Raji (cell line): Measurements from ENCODE around the gene ADGRB3.

ENCODE experiments used
- POLR2A ChIP-seq: IDR thresholded peaks from 2 replicates; pipeline ENCODE4 v1.6.1; 2011; ENCODE audit warnings: low read depth, low read length, control low read depth; ENCODE audit not compliant: insufficient read depth

Gene ADGRB3

DNA sequence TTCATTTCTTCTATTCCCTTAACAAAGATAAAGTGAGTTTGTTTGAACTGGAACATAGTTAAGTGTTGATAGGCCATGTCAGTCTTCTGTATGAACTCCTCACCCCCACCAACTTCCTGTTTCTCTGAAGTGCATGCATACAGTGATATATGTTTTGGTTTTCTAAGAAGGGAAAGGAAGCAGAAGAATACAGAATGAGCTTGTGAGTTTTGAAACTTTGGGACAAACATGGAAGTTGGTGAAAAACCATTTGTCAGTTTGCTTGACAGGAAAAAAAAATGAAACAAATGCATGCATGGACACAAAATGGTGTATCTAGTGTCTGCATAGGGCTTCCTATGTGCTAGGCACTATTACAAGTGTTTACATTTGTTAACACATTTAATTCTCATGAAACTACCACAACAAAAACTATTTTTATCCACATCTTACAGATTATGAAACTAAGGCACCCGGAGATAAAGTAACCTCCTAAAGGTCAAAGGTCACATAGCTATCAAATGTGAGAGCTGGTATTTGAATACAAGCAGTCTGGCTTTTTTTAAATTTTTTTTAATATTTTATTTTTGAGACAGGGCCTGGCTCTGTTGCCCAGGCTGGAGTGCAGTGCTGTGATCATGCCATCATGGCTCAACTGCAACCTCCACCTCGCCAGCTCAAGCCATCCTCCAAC, 105.9 kb downstream of the ADGRB3 start:
- no peak for TF ChIP-seq POLR2A

DNA sequence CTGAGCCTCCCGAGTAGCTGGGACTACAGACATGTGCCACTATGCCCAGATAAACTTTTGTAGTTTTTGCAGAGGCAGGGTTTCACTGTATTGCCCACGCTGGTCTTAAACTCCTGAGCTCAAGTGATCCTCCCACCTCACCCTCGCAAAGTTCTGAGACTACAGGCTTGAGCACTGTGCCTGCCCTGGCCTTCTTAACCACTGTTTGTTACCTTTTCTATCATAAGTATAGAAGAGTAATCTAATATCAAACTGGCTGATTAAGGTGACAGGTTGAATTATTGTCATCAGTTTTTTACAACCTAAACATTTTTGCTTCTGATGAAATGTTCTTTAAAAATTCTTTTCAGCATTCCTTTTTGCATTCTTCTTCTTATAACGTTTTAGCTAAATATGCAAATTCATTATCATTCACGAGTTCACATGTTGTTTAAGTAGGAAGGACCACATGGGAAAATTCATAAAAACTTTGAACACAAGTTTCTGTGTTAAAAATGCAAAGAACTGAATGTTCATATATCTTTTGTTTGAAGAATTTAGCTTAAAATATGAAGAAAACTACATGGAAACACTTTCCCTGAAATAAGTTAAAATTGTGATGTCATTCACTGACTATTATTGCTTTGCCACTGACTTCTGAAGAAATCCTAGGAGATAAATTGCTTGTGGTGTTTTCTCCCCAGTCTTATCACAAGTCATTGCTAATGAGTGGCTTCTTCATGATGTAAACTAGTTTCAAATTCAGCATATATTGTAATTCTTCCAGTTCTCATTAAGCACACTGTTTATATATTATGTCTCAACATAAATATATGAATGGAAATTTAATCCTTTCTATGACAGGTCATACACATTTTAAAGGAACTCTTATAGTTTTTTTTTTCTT, 106.7 kb downstream of the ADGRB3 start:
- no peak for TF ChIP-seq POLR2A

DNA sequence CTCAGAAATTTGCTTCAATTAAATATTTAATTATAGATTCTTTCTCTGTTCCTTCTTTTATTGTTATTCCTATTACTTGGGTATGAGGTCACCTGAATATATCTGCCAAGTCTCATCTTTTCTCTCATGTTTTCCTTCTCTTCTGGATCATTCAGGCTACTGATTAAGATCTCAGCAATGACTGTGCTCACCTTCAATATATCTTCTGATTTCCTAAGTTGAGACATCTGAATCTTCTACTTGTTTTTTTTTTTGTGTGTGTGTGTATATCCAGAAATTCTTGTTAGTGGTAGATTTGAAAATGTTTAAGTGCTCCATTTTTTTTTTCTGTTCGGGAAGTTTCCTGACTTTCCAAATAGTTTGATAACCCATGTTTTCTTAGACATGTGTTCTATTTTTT, 108.0 kb downstream of the ADGRB3 start:
- no peak for TF ChIP-seq POLR2A

DNA sequence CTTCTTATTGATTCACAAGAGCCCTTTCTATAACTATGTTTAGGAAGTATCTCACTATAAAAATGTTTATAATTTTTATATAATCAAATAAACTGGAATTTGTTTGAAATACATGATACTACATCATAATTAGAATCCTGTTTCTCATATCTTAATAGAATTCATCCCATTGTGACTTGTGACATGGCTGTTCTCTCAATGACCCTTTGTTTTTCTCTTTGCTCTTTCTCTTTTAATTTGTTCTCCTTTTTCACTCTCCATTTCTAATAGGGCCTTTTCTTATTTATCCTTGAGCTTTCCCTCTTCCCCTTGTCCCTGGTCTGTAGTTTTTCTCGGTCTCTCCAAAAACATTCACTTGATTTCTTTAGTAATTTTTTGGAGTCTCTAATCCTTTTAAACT, 111.3 kb downstream of the ADGRB3 start:
- no peak for TF ChIP-seq POLR2A

DNA sequence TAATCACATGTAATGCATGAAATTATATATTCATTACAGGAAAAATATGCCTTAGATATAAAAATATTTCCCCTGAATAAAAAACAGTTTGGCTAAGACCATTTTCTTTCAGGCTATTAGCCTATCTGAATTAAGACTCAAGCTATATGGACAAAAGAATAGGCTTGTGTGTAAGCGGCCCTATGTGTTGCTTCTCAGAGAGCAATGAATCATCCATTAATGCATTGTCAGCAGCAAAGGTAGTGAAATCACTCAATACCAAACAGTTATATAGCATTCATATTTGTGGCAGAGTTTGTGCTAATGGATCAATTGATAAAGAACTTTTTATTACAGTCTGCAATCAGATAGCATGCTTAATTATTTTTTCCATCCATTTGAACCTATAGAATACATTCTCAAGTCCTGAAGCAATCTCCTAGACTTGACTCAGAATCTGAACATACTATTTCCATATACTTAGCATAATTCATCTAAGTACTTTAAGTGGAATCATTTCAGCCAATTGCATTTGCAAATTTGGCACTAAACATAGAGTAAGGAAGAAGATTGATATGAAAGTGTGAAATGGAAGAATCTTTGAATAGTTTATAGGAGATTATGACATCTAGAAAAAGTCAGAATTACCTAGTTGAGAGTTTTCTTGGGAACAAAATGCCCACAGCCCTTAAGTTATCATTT, 112.2 kb downstream of the ADGRB3 start:
- TF ChIP-seq POLR2A, result no peak

DNA sequence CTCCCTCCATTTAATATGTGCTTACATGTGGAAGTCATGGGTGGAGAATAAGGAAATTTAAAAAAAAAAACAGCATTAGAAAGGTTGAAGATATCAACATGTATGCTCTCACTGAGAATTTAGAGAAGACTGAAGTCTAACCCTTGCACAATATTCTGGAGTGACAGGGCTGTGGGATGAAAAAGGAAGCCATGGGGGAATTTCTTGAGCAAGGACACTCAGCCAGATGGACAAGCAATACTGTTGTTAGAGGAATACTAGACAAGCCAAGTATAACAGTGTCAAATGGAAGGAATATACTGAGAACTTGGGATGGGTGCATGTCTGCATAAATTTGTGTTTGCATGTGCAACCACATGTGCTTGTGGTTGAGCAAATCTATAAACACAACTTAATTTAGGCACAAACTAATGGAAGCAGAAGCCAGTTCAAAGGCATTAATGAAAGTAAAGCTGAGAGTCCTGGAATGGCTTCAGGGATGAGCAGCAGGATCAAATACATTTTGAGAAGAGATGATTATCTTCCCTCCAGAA, 119.7 kb downstream of the ADGRB3 start:
- TF ChIP-seq POLR2A, result no peak

DNA sequence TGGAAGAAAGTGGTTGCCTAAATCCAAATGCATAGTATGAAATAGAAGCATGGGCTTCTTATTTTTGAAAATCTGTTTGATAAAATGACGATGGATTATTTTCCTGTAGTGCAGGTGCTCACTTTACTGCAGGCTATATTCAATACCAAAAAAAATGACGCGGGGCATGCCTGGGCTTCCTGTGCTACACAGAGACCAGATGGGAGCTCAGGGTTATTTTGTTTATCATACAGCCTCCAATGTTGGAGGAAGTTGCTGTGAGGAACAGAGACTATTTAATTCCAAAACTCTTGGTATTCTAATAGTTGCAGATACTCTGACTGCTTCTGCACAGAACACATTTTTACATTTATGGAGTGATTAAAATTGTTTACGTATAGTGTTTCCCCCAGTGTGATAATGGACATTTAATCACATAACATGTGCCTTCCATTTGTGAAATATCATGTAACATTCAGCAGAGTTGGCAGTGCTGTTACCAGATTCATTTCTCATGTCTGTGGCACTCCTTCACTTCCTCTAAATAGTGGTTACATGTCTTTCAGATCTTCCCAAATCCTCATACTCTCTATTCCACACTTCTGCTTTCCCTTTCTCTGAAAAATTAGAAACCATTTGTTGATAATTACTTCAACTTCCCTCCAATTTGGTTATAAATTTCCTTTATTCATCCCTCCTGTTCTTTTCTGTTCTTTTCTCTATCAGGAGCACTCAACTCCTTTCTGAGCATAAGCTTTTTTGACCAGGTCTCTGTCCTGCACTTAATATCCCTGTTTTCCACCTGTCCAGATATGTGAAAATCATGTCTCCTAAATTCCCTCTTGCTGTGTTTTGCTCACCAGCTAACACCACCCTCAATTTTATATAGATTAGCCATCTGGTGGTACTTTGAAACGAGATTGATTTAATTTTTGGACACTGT, 121.6 kb downstream of the ADGRB3 start:
- TF ChIP-seq POLR2A, result no peak

DNA sequence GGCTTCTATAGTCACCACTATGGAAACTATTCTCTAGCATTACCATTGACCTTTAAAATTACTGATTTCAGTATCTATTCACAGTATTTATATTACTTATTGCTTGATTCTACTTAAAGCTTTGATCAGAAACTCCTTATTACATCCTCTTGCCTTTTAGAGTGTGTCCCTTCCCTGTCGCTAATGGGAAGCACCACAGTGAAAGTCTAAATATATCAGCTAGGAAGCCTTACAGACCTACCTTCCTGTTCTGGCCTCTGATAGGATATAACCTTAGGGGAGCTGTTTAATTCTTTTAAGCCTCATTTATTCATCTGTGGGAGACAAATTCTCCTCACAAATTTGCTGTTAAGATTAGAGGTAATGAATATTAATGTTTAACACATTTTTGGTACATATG, 122.7 kb downstream of the ADGRB3 start:
- no peak for TF ChIP-seq POLR2A

DNA sequence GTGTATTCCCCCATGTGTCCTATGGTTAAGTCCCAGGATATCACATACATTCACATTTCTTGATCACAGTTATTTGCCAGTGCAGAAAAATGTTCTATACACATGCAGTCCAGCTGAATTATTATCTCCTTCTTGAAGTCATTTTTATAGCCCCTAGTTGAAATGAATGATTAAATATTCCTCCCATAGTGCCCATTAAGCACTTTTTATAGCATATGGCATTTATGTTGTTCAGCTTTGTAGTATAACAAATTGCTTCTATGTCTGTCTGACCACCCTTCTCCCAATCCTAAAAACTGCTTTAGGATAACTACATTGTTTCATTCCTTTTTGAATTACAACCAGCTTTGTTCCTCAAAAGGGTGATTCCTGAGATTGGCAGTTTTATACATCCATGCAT, 123.5 kb downstream of the ADGRB3 start:
- no peak for TF ChIP-seq POLR2A

DNA sequence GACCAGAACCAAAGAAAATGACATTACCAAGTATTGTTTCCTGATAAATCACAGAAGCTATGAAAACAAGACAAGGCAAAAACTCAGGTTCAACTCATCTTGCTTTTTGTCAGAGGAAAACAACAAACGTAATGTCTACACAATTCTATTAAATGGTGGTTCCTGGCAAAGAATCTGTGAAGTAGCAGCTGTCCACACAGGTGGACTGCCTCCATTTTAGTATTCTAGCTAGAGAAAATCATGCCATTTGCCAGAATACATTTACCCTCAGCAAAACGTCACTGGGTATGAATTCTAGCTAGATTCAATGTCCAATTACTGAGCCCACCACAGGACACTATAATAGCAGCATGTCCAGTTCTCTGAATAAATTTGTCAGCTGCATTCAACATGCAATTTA, 125.4 kb downstream of the ADGRB3 start:
- no peak for TF ChIP-seq POLR2A

DNA sequence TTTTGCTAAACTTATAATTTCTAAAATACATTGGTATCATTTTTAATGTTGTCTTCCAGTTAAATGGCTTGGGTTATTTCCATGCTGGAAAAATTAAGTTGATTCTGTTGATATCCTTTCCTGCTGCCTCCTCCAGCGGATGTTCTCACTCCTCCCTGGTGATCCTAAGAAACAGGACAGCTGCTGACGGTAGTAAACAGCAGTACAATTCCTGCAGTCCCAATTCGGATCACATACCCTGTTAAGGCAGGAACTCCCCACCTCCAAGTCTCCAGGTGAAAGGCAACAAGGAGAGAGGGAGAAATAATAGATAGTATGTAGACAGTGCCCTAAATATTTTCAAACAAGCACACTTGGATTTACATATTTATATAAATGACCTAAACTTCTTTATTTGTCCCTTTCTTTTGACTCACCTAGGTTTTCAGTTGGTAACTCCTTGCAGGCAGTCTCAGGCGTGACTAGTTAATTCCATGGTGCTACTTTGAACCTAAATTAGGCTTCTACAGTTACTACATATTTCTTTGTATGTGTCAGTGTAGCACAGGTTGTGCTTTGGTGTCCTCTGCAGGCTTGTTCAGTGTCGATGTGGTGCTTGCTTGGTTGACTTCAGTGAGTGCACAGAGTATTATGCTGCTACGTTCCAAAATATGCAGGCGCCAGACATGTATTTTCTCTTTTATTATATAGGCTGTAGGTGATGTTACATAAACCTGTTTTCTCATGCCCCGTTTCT, 126.0 kb downstream of the ADGRB3 start:
- no peak for TF ChIP-seq POLR2A

DNA sequence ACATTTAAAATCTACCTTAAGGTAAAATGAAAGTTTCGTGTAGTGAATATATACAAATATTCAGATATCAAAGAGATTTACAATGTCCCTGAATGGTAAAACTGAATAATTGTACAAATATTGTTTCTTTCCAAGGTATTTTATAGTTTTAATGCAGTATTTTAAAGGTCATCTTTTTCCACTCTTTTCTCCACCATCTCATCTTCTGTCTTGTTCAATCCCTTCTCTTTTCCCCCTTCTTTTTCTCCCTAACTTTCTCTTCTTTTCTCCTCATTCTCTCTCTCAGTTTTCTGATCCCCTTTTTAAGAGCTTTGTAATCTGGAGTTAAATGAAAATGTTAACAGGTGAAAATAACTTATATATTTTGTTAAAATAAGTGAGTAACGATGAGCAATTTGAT, 126.9 kb downstream of the ADGRB3 start:
- TF ChIP-seq POLR2A, result no peak

DNA sequence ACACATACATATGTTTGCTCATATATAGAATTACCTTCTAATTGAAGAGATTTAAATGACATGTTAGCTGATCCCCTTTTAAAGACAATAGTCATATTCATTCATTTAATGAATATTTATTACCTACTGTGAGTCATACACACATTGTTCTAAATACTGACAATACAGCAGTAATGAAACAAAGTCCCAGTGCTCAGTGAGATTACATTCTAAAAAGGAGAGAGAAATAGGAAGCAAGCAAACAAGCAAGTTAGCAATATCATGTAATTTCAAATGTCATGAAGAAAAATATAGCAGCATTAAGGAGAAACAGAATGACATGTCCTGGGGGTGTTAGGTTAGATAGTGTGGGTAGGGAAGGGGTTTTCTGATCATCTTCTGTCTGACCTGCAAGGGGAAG, 136.3 kb downstream of the ADGRB3 start:
- no peak for TF ChIP-seq POLR2A

DNA sequence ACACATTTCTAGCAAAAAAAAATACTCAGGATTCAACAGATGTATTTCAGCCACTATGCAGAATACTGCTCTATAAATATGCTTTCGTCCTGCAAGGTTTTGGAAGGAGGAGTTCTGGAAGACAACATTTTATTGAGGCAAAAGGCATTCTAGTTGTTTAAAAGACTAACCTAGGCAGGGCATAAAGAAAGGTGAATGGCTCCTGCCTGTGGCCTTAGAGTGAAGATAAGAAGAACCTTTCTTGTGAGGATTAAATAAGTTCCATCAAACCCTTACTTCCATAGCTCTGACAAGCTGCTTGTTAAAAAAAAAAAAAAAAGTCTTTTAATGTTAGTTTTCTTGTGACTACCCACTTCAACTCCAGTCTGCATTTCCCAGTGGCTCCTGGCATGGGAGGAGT, 139.8 kb downstream of the ADGRB3 start:
- no peak for TF ChIP-seq POLR2A

DNA sequence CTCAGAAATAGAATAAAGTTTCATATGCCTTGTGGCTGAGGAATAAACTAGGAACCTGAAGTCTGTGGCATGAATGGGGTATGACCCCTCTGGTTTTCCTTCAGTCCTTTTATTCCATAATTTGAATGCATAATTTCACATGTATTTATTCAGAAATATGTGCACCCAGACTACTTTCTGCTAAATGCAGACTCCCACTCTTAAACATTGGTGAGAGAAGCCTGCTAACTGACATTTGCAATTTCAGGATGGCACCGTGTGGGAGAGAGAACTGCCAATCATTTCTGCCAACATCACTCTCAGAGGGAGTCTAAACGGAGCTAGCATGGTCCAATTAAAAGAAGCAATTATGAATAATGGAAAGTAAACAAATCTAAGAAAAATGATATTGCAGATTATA, 141.3 kb downstream of the ADGRB3 start:
- no peak for TF ChIP-seq POLR2A

DNA sequence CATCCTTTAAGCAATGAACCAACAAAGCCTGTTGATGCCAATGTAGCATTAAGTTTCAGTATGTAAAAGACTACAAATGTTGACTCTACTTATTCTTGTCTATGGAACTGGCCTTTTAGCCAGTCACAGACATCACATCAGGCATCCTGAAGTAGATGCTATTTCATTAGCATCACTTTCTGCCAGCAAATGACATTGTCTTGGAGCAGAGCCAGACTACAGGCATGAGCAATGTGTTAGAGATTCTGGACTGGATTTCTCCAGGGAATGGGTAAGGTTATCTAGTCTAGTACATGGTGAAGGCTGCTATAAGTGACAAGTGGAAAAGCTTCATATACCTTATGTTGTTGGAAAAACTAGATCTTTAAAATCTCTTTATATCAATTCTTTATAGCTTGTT, 142.9 kb downstream of the ADGRB3 start:
- TF ChIP-seq POLR2A, result no peak
